ENCODE results near the gene PIR.

Gene PIR

DNA sequence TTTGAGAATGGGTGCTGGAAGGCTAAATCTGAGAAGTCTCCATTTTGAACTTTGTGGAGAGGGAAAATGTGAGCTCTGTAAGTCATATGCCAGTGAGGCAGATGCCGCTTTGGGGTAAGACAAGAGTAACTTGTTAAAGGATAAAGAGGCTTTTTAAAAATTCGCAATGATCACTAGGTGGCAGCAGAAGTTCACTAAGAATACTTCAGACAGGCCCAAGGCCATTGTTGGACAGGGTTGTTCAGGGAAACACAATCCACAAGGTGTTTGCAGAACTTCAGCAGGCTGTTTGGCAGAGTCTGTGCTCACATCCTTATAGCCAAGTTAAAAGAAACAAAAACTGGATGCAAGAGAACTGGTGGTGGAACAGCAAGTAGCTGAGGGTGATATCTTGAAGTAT lies 144.1 kb downstream of the PIR start:
- peak; percentile 39 for DNase-seq (ENCODE audit: low read depth)

GRCh38 chrX:15345976-15346375 lies 147.2 kb downstream of the PIR start:
- DNase-seq (ENCODE audit: low read depth): no peak

DNA sequence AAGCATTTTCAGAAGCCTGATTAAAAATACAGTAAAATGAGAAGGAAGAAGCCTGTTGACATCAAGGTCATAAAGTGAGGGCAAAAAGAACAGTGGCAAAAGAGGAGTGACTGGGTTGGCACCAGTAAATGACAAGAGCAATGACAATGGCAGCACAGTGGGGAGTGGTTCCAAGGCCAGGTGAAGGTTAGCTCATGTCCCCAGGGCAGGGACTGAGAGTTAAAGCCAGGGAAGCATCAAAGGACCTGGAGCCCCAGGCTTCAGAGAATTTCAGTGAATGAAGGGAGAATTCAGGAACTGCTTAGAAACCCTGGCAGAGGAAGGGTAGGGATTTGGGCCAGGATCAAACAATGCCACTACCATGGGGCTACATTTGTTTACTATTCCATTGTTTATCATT lies 149.0 kb downstream of the PIR start:
- no peak for DNase-seq (ENCODE audit: low read depth)

- DNase-seq (ENCODE audit: low read depth): peak; percentile 28
These were observed 150.1 kb downstream of the PIR start for GRCh38 chrX:15343075-15343476.

DNA sequence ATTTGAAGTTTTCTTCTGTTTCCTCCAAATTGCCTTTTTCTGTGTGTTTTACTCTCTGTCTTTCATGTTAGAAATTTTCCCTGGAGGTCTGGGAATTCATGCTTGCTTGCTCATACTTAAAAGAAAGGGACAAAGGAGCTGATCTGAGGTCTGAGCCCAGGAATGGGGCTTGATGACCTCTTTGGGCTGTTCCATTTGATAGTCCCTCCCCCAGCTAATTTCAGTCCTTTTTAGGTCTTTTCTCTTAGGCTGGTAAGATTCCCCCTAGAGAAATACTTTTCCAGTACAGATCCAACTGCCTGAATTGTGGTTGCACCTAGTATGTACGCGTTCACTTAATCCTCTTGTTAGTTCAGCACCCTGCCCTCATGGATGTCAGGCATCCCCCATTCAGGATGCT lies 152.3 kb downstream of the PIR start:
- no peak for DNase-seq (ENCODE audit: low read depth)

- peak; percentile 34 for DNase-seq (ENCODE audit: low read depth)
These were observed 157.1 kb downstream of the PIR start for GRCh38 chrX:15336023-15336413.

GRCh38 chrX:15335135-15336022 lies 157.8 kb downstream of the PIR start, which contains the start of gene PIGA:
PIGA (minus strand) TSS chrX:15335523; CDS start chrX:15331930, 3,593 bp downstream.
- peak; percentile 94 for DNase-seq (ENCODE audit: low read depth)
